NCI-H1092 treated with DMSO at 0.1 percent for 48 hours (cell line): ENCODE results near the gene GPC6.

ENCODE experiments used
- DNase-seq: peaks from one replicate; lab custom pipeline; 2025; lab: John Stamatoyannopoulos, UW

The GPC6 gene

GRCh38 chr13:93977986-93978385, 751.4 kb downstream of the GPC6 start:
- no peak for DNase-seq

GRCh38 chr13:93981426-93981977, 754.9 kb downstream of the GPC6 start:
- no peak for DNase-seq

- DNase-seq, result no peak
Measured at GRCh38 chr13:93982179-93982918, 755.7 kb downstream of the GPC6 start.

GRCh38 chr13:93984052-93984451, 757.4 kb downstream of the GPC6 start:
- no peak for DNase-seq

GRCh38 chr13:93984876-93985275, 758.3 kb downstream of the GPC6 start:
- no peak for DNase-seq

GRCh38 chr13:93987458-93987857, 760.9 kb downstream of the GPC6 start:
- DNase-seq, result no peak

- DNase-seq, result no peak
Measured at GRCh38 chr13:93991569-93991968, 765.0 kb downstream of the GPC6 start.

- DNase-seq, result no peak
Measured at GRCh38 chr13:93996481-93996880, 769.9 kb downstream of the GPC6 start.

- no peak for DNase-seq
Measured at GRCh38 chr13:94006296-94006695, 779.7 kb downstream of the GPC6 start.

GRCh38 chr13:94007072-94007471, 780.5 kb downstream of the GPC6 start:
- no peak for DNase-seq

GRCh38 chr13:94009701-94010100, 783.1 kb downstream of the GPC6 start:
- no peak for DNase-seq

- DNase-seq, result no peak
Measured at GRCh38 chr13:94014461-94014860, 787.9 kb downstream of the GPC6 start.

- DNase-seq, result no peak
Measured at GRCh38 chr13:94020426-94020825, 793.8 kb downstream of the GPC6 start.

- DNase-seq, result no peak
Measured at GRCh38 chr13:94020833-94021232, 794.2 kb downstream of the GPC6 start.

- DNase-seq, result no peak
Measured at GRCh38 chr13:94028234-94028633, 801.6 kb downstream of the GPC6 start.

GRCh38 chr13:94028650-94029049, 802.0 kb downstream of the GPC6 start:
- no peak for DNase-seq

- DNase-seq, result no peak
Measured at GRCh38 chr13:94030415-94031119, 804.0 kb downstream of the GPC6 start.

GRCh38 chr13:94031609-94032008, 805.0 kb downstream of the GPC6 start:
- no peak for DNase-seq

- no peak for DNase-seq
Measured at GRCh38 chr13:94033098-94033497, 806.5 kb downstream of the GPC6 start.

GRCh38 chr13:94033830-94034642, 807.4 kb downstream of the GPC6 start:
- DNase-seq, result no peak

- DNase-seq, result no peak
Measured at GRCh38 chr13:94050039-94050438, 823.4 kb downstream of the GPC6 start.

- no peak for DNase-seq
Measured at GRCh38 chr13:94050686-94051085, 824.1 kb downstream of the GPC6 start.
